ENCODE measurements around the gene COL20A1. TPM values are rescaled to one million over a fixed set of nuclear protein-coding genes. Genes with fewer than 3 reads are reported as not detected.

The COL20A1 gene
- total RNA-seq, 1 donor from 2014 or later, result not detected

DNA sequence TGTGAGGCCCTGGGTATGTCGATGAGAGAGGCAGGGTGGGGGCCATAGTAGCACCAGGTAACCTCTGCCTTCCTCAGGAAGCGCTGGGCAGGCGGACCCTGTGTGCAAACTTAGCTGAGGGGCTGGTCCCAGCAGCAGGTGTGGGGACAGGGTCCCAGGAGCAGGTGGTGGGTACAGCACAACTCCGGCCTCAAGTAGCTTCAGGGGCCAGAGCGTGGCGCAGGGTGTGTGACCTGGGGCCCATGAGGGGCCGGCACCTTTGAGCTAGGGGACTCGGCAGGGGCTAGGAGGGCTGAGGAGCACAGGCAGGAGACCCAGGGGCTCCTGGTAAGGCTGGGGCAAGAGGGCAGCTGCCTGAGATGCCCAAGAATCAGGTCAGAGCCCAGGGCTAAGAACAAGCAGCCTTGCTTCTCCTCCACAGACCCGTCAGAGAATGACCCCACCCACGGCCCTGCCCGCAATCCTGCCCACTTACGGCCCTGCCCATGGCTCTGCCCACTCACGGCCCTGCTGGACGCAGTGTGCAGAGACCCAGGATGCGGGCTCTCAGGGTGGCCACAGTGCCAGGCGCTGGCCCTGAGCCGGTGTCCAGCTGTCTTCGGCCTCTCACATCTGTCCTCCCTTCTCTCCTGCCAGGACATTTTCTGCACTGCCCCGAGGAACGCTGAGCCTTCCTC, 37.2 kb downstream of the COL20A1 start:
- TF ChIP-seq, protein P1, sequence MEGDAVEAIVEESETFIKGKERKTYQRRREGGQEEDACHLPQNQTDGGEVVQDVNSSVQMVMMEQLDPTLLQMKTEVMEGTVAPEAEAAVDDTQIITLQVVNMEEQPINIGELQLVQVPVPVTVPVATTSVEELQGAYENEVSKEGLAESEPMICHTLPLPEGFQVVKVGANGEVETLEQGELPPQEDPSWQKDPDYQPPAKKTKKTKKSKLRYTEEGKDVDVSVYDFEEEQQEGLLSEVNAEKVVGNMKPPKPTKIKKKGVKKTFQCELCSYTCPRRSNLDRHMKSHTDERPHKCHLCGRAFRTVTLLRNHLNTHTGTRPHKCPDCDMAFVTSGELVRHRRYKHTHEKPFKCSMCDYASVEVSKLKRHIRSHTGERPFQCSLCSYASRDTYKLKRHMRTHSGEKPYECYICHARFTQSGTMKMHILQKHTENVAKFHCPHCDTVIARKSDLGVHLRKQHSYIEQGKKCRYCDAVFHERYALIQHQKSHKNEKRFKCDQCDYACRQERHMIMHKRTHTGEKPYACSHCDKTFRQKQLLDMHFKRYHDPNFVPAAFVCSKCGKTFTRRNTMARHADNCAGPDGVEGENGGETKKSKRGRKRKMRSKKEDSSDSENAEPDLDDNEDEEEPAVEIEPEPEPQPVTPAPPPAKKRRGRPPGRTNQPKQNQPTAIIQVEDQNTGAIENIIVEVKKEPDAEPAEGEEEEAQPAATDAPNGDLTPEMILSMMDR (IDR thresholded peaks at IDR 0.05), result no peak
- H3K9me3 Mint-ChIP-seq, result peaks cover 8% of the 10 kb centered on the region
- no peak for DNase-seq
- no peak overlapping the region for H3K27ac Mint-ChIP-seq
- POLR2A ChIA-PET, result no interaction called here
- ATAC-seq (ENCODE audit: low read depth), result no peak
- intact Hi-C loops (cut with micrococcal nuclease), result no loop called here
- H3K36me3 Mint-ChIP-seq (ENCODE audit: low read depth), result no peaks in the 10 kb centered on the region
- H3K27me3 Mint-ChIP-seq, result peaks cover 4% of the 10 kb centered on the region
- H3K4me3 Mint-ChIP-seq, result no peak overlapping the region
- peaks cover 11% of the 10 kb centered on the region for H3K4me1 Mint-ChIP-seq
- CTCF ChIA-PET, result no interaction called here

- intact Hi-C loops (cut with micrococcal nuclease), result no loop called here
- Mint-ChIP-seq H3K9me3 (peaks cover 8% of the 10 kb centered on the region), H3K27ac (no peak overlapping the region), H3K36me3 (ENCODE audit: low read depth) (no peaks in the 10 kb centered on the region), H3K4me1 (peaks cover 11% of the 10 kb centered on the region), H3K27me3 (peaks cover 8% of the 10 kb centered on the region), H3K4me3 (no peak overlapping the region)
- POLR2A ChIA-PET, result no interaction called here
- CTCF ChIA-PET, result no interaction called here
- DNase-seq (no peak), ATAC-seq (ENCODE audit: low read depth) (no peak)
- TF ChIP-seq, protein P1 (IDR thresholded peaks at IDR 0.05), result no peak
Measured at GRCh38 chr20:63330940-63331339, 38.0 kb downstream of the COL20A1 start.

GRCh38 chr20:63331741-63332400, 38.9 kb downstream of the COL20A1 start:
- ATAC-seq (ENCODE audit: low read depth) (no peak), DNase-seq (no peak)
- CTCF ChIA-PET, result no interaction called here
- H3K4me3 Mint-ChIP-seq, result no peak overlapping the region
- POLR2A ChIA-PET, result no interaction called here
- H3K9me3 Mint-ChIP-seq, result peaks cover 8% of the 10 kb centered on the region
- intact Hi-C loops (cut with micrococcal nuclease), result no loop called here
- no peak overlapping the region for H3K27ac Mint-ChIP-seq
- H3K36me3 Mint-ChIP-seq (ENCODE audit: low read depth), result no peaks in the 10 kb centered on the region
- peaks cover 8% of the 10 kb centered on the region for H3K27me3 Mint-ChIP-seq
- H3K4me1 Mint-ChIP-seq, result peaks cover 4% of the 10 kb centered on the region
- TF ChIP-seq, protein P1 (IDR thresholded peaks at IDR 0.05), result no peak

DNA sequence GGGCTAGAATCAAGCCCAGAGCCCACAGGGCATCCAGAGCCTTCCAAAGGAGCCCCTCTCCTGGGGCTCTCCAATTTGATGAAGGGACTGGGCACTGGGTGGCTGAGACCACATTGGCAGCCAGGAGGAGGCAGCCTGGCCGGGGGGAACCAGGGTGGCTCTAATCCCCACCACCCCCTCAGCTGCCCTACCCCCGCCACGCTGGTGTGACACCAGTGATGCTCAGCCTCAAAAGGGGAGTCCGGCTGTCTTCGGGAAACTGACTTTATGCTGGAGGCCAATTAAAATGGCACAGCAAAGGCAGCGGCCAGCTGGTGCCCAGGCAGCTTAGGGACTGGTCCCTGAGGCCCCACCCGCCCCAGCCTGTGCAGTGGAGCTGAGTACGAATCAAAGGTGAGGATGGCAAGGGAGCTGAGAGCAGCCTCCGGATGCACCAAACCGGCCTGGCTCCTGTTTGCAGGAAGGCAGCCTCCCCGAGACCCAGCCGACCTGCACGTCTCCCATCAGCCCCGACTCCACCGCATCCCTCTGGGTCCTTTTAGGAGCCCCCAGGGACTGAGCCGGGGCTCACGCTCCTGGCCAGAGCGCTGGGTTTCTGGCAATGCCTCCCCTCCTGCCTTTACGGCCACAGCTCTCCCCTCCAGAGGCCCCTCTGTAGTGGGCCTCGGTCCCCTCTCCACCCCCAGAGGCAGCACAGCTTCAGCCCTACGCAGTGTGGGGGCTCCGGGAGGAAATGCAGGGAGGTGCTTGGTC, 39.7 kb downstream of the COL20A1 start:
- DNase-seq (no peak), ATAC-seq (ENCODE audit: low read depth) (no peak)
- peaks cover 6% of the 10 kb centered on the region for H3K9me3 Mint-ChIP-seq
- TF ChIP-seq, protein P1 (IDR thresholded peaks at IDR 0.05), result no peak
- ChIA-PET CTCF (no interaction called here), POLR2A (no interaction called here)
- H3K4me1 Mint-ChIP-seq, result no peaks in the 10 kb centered on the region
- peaks cover 12% of the 10 kb centered on the region for H3K27me3 Mint-ChIP-seq
- intact Hi-C loops (cut with micrococcal nuclease), result no loop called here
- no peak overlapping the region for H3K4me3 Mint-ChIP-seq
- H3K36me3 Mint-ChIP-seq (ENCODE audit: low read depth), result no peaks in the 10 kb centered on the region
- H3K27ac Mint-ChIP-seq, result no peak overlapping the region

GRCh38 chr20:63333241-63333836, 40.4 kb downstream of the COL20A1 start:
- ChIA-PET CTCF (no interaction called here), POLR2A (no interaction called here)
- intact Hi-C loops (cut with micrococcal nuclease), result no loop called here
- Mint-ChIP-seq H3K27ac (no peak overlapping the region), H3K4me1 (no peaks in the 10 kb centered on the region), H3K9me3 (peaks cover 6% of the 10 kb centered on the region), H3K36me3 (ENCODE audit: low read depth) (no peaks in the 10 kb centered on the region), H3K27me3 (peaks cover 14% of the 10 kb centered on the region), H3K4me3 (no peak overlapping the region)
- ATAC-seq (ENCODE audit: low read depth) (no peak), DNase-seq (no peak)
- TF ChIP-seq, protein P1 (IDR thresholded peaks at IDR 0.05), result no peak
